Fibroblast of peridontal ligament (primary cell): Measurements from ENCODE around the gene NUPR1.
"Not testable (repeated sequence)": the region's sequence is repeated elsewhere in the genome, so short reads cannot be mapped to it uniquely, and the experiment has no call there.

ENCODE experiments used
- DNase-seq: peaks from one replicate; pipeline ENCODE4 v3.0.0-alpha.2; 2010; ENCODE audit errors: extremely low read depth

Gene NUPR1

GRCh38 chr16:28498666-28499381 lies 40.0 kb downstream of the NUPR1 start:
- DNase-seq = no peak

- no peak for DNase-seq
These were observed 40.7 kb downstream of the NUPR1 start for GRCh38 chr16:28497861-28498599.

- no peak for DNase-seq
These were observed 41.4 kb downstream of the NUPR1 start for GRCh38 chr16:28497386-28497785.

GRCh38 chr16:28496844-28497243 lies 41.9 kb downstream of the NUPR1 start:
- DNase-seq = no peak

GRCh38 chr16:28495795-28496749 lies 42.7 kb downstream of the NUPR1 start:
- DNase-seq = no peak

GRCh38 chr16:28495098-28495793 lies 43.5 kb downstream of the NUPR1 start:
- DNase-seq = no peak

GRCh38 chr16:28494121-28494851 lies 44.5 kb downstream of the NUPR1 start, which contains the start of gene APOBR:
TSS of gene APOBR (plus strand) at chr16:28494643. CDS start at chr16:28494682, 39 bp downstream.
- no peak for DNase-seq

GRCh38 chr16:28492511-28492910 lies 46.3 kb downstream of the NUPR1 start:
- DNase-seq = no peak

- DNase-seq = peak; percentile 96
These were observed 46.8 kb downstream of the NUPR1 start, which contains the start of gene CLN3 for GRCh38 chr16:28491970-28492474. TSS of gene CLN3 (minus strand) at chr16:28492074. CDS start at chr16:28491759, 315 bp downstream.

GRCh38 chr16:28491230-28491969 lies 47.4 kb downstream of the NUPR1 start:
- peak; percentile 21 for DNase-seq

- no peak for DNase-seq
These were observed 52.5 kb downstream of the NUPR1 start for GRCh38 chr16:28486266-28486665.

GRCh38 chr16:28483361-28483760 lies 55.4 kb downstream of the NUPR1 start:
- DNase-seq = not testable (repeated sequence)
